PC-3 (cell line): Measurements from ENCODE around the gene SLC38A3. TPM values are rescaled to one million over a fixed set of nuclear protein-coding genes. Genes with fewer than 3 reads are reported as not detected.
"Not testable (repeated sequence)": the region's sequence is repeated elsewhere in the genome, so short reads cannot be mapped to it uniquely, and the experiment has no call there.

Experiments
- ATAC-seq: fragments of 200-7000 bp; cut with Tn5 transposase; 2 replicates; pipeline ENCODE4 v1.9.1; 2020; ENCODE audit warnings: mild to moderate bottlenecking, moderate library complexity
- BruUV-seq: library from RNA; stranded (reverse); fragments of 400-500 nt; replicated peaks from 2 replicates; lab custom pipeline; 2021; lab: Mats Ljungman, UMichigan
- CTCF ChIA-PET: fragments of 300-600 bp; sonication (Branson Sonifier 250); formaldehyde crosslinking; loops from one replicate; lab custom pipeline; 2022; ENCODE audit warnings: antibody characterized with exemption; lab: Charles Lee
- POLR2A ChIA-PET: fragments of 300-600 bp; sonication (Branson Sonifier 250); formaldehyde crosslinking; loops from one replicate; lab custom pipeline; 2022; ENCODE audit warnings: antibody characterized with exemption; ENCODE audit not compliant: unreplicated experiment; lab: Charles Lee
- DNase-seq: peaks from one replicate; pipeline ENCODE4 v3.0.0-alpha.2; 2015
- H2AFZ ChIP-seq: fragments of 300-600 bp; sonication (generic); 2 replicates; pipeline ENCODE4 v1.6.0; 2016; ENCODE audit warnings: antibody characterized with exemption, low read length
- H3F3A ChIP-seq: fragments of 300-600 bp; sonication (generic); one replicate; pipeline ENCODE4 v1.6.0; 2017; ENCODE audit warnings: antibody characterized with exemption, low read length, control low read depth, mild to moderate bottlenecking; ENCODE audit not compliant: unreplicated experiment
- H3K27ac ChIP-seq: fragments of 300-600 bp; sonication (generic); 2 replicates; pipeline ENCODE4 v1.5.1; 2016; ENCODE audit warnings: mild to moderate bottlenecking, low read length
- H3K27me3 ChIP-seq: fragments of 300-600 bp; sonication (generic); 2 replicates; pipeline ENCODE4 v1.6.1; 2016; ENCODE audit warnings: low read length, mixed read lengths
- H3K36me3 ChIP-seq: fragments of 300-600 bp; sonication (generic); 2 replicates; pipeline ENCODE4 v1.6.1; 2016; ENCODE audit warnings: low read depth, mixed run types, low read length, mixed read lengths
- H3K4me1 ChIP-seq: fragments of 300-600 bp; sonication (generic); 2 replicates; pipeline ENCODE4 v1.5.1; 2016; ENCODE audit warnings: low read length; ENCODE audit not compliant: insufficient read depth
- H3K4me2 ChIP-seq: fragments of 300-600 bp; sonication (generic); 2 replicates; pipeline ENCODE4 v1.6.0; 2016; ENCODE audit warnings: low read length
- H3K4me3 ChIP-seq: fragments of 300-600 bp; sonication (generic); 2 replicates; pipeline ENCODE4 v1.5.1; 2016; ENCODE audit warnings: mild to moderate bottlenecking, low read length, mixed read lengths
- H3K79me2 ChIP-seq: fragments of 300-600 bp; sonication (generic); 2 replicates; pipeline ENCODE4 v1.6.1; 2017; ENCODE audit warnings: low read length, mixed read lengths
- H3K9ac ChIP-seq: fragments of 300-600 bp; sonication (generic); 2 replicates; pipeline ENCODE4 v1.6.0; 2016; ENCODE audit warnings: mild to moderate bottlenecking, low read length
- H3K9me2 ChIP-seq: fragments of 300-600 bp; sonication (generic); replicated peaks from 2 replicates; pipeline ENCODE4 v1.6.1; 2016; ENCODE audit warnings: mixed run types, low read length, mixed read lengths
- H3K9me3 ChIP-seq: fragments of 300-600 bp; sonication (generic); 2 replicates; pipeline ENCODE4 v1.6.1; 2016; ENCODE audit warnings: low read length, mixed read lengths
- H4K20me1 ChIP-seq: fragments of 300-600 bp; sonication (generic); 2 replicates; pipeline ENCODE4 v1.6.1; 2016; ENCODE audit warnings: low read length, mixed read lengths
- EZH2 ChIP-seq: fragments of 300-600 bp; sonication (generic); IDR thresholded peaks from one replicate; pipeline ENCODE4 v1.6.1; 2017; ENCODE audit warnings: antibody characterized with exemption, mild to moderate bottlenecking, low read length; ENCODE audit not compliant: unreplicated experiment
- EZH2phosphoT487 ChIP-seq: fragments of 300-600 bp; sonication (generic); IDR thresholded peaks from 2 replicates; pipeline ENCODE4 v1.6.1; 2018; ENCODE audit warnings: mild to moderate bottlenecking, antibody characterized with exemption, low read length, borderline replicate concordance
- intact Hi-C: fragments of 100-400 bp; cut with micrococcal nuclease; formaldehyde crosslinking; loops from 2 replicates; pipeline ENCODE4 v1.9.0; 2023
- total RNA-seq: library from RNA; depleted of rRNA; stranded (reverse); fragments of >200 nt; gene quantifications from 2 replicates; pipeline ENCODE4 v1.2.3, GENCODE V29; 2014
- TF ChIP-seq, protein P1 (sequence below): fragments of 300-600 bp; sonication (generic); conservative IDR thresholded peaks from 2 replicates; pipeline ENCODE4 v1.5.1; 2017; ENCODE audit warnings: antibody characterized with exemption, low read depth, mild to moderate bottlenecking, low read length

The SLC38A3 gene
- total RNA-seq, 1 experiment from 2014 or later, result 3.3 TPM

DNA sequence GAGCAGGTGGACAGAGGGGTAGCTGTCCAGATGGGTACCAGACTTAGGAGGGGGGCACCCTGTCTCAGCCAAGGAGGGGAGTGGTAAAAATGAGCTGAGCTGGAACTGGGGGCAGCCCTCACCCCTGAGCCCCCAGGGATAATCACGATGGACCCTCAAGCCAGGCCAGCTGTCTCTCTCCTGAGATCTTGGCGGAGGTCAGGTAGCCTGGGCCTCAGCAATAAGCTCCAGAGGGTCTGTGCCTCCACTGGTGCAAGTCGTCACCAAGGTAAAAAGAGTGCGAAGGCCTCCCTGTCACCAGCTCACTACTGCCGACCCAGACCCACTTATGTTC is 5.1 kb downstream of the SLC38A3 start:
- ChIA-PET POLR2A (no interaction called here), CTCF (interaction anchor here (0.6 kb wide), 2 partner anchors 25 to 218 kb away, joined by 3 read pairs; no protein-coding TSS in a partner anchor)
- ATAC-seq (no peak), DNase-seq (no peak)
- no TSS peak for BruUV-seq
- Histone ChIP-seq H3K9me2 (no peaks in the 10 kb centered on the region), H3K9me3 (no peaks in the 10 kb centered on the region), H3K4me1 (no peaks in the 10 kb centered on the region), H3K4me3 (no peak overlapping the region), H2AFZ (no peak overlapping the region), H3K27ac (no peak overlapping the region), H4K20me1 (no peaks in the 10 kb centered on the region), H3K36me3 (no peaks in the 10 kb centered on the region), H3K27me3 (no peaks in the 10 kb centered on the region), H3K9ac (no peak overlapping the region), H3K4me2 (no peak overlapping the region), H3K79me2 (no peaks in the 10 kb centered on the region), H3F3A (no peaks in the 10 kb centered on the region)
- TF ChIP-seq EZH2phosphoT487 (no peak), EZH2 (no peak)
- TF ChIP-seq, protein P1, sequence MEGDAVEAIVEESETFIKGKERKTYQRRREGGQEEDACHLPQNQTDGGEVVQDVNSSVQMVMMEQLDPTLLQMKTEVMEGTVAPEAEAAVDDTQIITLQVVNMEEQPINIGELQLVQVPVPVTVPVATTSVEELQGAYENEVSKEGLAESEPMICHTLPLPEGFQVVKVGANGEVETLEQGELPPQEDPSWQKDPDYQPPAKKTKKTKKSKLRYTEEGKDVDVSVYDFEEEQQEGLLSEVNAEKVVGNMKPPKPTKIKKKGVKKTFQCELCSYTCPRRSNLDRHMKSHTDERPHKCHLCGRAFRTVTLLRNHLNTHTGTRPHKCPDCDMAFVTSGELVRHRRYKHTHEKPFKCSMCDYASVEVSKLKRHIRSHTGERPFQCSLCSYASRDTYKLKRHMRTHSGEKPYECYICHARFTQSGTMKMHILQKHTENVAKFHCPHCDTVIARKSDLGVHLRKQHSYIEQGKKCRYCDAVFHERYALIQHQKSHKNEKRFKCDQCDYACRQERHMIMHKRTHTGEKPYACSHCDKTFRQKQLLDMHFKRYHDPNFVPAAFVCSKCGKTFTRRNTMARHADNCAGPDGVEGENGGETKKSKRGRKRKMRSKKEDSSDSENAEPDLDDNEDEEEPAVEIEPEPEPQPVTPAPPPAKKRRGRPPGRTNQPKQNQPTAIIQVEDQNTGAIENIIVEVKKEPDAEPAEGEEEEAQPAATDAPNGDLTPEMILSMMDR, result no peak
- intact Hi-C loops, result no loop called here

DNA sequence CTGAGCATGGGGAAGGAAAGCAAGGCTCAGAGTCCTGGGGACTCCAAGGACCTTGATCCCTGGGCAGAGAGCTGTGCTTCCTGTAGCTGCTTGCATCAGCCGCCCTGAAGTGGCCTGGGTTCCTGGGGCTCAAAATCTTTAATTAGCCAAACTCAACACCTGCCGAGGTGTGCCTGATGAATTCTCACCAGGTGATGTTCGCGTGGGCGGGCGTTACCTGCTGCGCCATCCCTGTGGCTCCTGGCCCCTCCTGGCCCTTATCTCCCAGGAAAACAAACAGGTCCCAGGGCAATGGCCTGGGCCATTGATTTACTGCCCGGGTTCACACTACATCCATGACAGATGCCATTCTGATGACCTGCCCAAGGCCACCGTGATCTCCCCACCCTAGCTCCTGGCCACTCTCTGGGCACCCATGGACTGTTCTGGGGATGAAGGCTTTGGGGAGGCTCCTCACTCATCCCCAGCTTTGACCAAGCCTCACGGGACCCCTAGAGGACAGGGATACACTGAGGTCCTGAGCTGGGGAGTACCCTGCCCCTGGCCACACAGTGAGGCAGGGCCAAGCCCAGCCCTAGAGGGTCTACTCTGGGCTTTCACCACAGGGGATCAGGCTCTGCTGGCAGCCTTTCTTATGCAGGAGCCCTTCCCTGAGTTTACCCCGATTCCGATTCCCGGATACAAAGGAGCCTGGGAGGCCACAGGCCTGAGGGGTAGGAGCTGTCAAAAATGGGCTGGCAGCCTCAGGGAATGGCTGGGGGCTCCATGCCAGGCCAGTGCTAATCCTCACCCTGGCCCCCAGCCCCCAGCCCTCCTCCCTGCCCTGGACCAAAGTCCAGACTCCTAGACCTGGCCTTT is 5.7 kb downstream of the SLC38A3 start:
- CTCF ChIA-PET, result interaction anchor here (0.6 to 1.0 kb wide), 2 partner anchors 15 to 25 kb away, joined by 3 read pairs; no protein-coding TSS in a partner anchor
- Histone ChIP-seq H3K4me2 (no peak overlapping the region), H3K27me3 (no peaks in the 10 kb centered on the region), H3F3A (no peaks in the 10 kb centered on the region), H3K9me2 (no peaks in the 10 kb centered on the region), H3K4me1 (no peaks in the 10 kb centered on the region), H3K36me3 (no peaks in the 10 kb centered on the region), H3K27ac (no peak overlapping the region), H2AFZ (no peak overlapping the region), H3K79me2 (no peaks in the 10 kb centered on the region), H3K9me3 (no peaks in the 10 kb centered on the region), H3K9ac (no peak overlapping the region), H4K20me1 (no peaks in the 10 kb centered on the region), H3K4me3 (no peak overlapping the region)
- intact Hi-C loops, result no loop called here
- DNase-seq (no peak), ATAC-seq (no peak)
- no peak for TF ChIP-seq EZH2
- TF ChIP-seq, protein P1, result no peak
- BruUV-seq, result no TSS peak
- POLR2A ChIA-PET, result no interaction called here

DNA sequence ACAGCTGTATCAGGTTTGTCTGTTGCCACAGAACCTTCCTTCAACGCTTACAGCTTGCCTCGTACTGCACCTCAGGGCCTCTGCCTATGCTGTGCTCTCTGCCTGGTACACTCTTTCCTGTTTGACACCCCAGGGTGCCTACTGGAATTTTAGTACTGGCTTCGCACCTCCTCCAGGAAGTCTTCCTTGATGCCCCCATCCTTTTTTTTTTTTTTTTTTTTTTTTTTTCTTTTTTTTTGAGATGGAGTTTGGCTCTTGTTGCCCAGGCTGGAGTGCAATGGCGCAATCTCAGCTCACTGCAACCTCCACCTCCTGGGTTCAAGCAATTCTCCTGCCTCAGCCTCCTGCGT is 6.3 kb downstream of the SLC38A3 start:
- CTCF ChIA-PET, result interaction anchor here (1.0 kb wide), 1 partner anchor 16 kb away, joined by 3 read pairs; no protein-coding TSS in a partner anchor
- H3K4me2 ChIP-seq, H2AFZ ChIP-seq, POLR2A ChIA-PET, ATAC-seq, H3K9me2 ChIP-seq, H3K4me3 ChIP-seq, H3K36me3 ChIP-seq, H3K9ac ChIP-seq, H3K27ac ChIP-seq, H3K4me1 ChIP-seq, DNase-seq, intact Hi-C loops, BruUV-seq, H3K9me3 ChIP-seq, H4K20me1 ChIP-seq, H3F3A ChIP-seq, H3K79me2 ChIP-seq, H3K27me3 ChIP-seq: not testable (repeated sequence)
